GM12892 (cell line): ENCODE measurements around the gene DNMT3A. TPM values are rescaled to one million over a fixed set of nuclear protein-coding genes. Genes with fewer than 3 reads are reported as not detected.

Experiments
- DNase-seq: peaks from one replicate; pipeline ENCODE4 v3.0.0; 2011; ENCODE audit not compliant: insufficient read length
- FAIRE-seq: peaks from 2 replicates; lab custom pipeline; 2011; peaks lifted over from hg19 to GRCh38; lab: Jason Lieb, UNC
- POLR2A ChIP-seq: IDR thresholded peaks from 2 replicates; pipeline ENCODE4 v1.6.1; 2011; ENCODE audit warnings: low read depth, low read length, control low read depth
- POLR2AphosphoS5 ChIP-seq: IDR thresholded peaks from 2 replicates; pipeline ENCODE4 v1.6.1; 2011; ENCODE audit warnings: low read depth, low read length, control low read depth
- TAF1 ChIP-seq: IDR thresholded peaks from 2 replicates; pipeline ENCODE4 v1.6.1; 2011; ENCODE audit warnings: low read depth, mild to moderate bottlenecking, control low read depth, low read length, borderline replicate concordance
- polyA plus RNA-seq: library from polyadenylated mRNA; unstranded; fragments of >200 nt; gene quantifications from one replicate; pipeline ENCODE4 v1.2.1, GENCODE V29; 2012; ENCODE audit warnings: missing spikeins, inconsistent platforms; ENCODE audit not compliant: missing spikeins

Gene DNMT3A
- 16.1 TPM for polyA plus RNA-seq

DNA sequence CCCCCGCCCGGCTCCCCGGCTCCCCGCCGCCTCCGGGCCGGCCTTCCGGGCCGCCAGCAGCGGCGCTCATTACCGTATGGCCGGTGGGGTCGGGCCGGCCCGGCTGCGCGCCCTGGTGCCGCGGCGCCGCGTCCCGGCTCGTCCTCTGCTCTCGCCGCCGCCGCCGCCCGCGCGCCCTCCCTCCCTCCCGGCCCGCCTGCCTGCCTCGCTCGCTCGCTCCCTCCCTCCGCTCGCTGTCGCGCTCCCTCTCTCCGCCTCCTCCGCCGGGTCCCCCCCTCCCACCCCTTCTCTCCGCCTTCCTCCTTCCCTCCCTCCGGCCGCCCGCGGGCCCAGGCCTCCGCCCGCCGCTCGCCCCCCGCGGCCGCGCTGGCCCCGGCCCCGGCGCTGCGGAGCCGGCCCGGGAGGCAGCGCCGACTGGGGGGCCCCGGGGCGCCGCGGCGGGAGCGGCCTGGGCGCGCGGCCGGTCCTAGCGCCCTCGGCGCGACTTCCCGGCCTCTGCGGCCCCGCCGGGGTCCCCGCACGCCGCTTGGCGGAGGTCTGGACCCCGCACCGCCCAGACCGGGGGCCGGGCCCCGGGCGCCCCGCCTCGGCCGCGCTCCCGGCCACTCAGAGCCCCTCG lies at the start of gene DNMT3A:
TSS of gene DNMT3A (minus strand) at position 173 of the 619 bp plus-strand sequence. CDS start 27,941 bp downstream, outside the sequence.
- peak; percentile 72 for DNase-seq
- FAIRE-seq: peak; percentile 70
- TF ChIP-seq POLR2AphosphoS5 (no peak), POLR2A (no peak), TAF1 (no peak)

DNA sequence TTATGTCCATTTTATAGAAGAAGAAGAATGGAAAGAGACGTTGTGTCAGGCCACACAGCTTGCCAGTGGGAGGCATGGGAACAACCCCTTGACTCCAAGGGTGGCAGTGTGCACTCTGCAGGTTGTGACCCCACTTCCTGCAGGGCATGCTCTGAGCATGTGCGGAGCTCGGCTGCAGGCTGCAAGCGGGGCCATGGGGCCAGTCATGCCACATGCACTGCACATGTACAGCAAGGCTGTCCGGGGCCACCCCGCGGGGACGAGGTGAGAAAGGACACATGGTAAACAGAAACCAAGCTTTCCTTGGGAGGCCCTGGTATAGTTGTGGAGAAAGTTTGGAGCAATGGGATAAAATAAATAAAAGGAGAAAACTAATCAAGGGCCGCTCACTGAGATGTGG lies 47.4 kb upstream of the DNMT3A start:
- FAIRE-seq: peak; percentile 30
- DNase-seq: no peak
- TF ChIP-seq TAF1 (no peak), POLR2A (no peak), POLR2AphosphoS5 (no peak)

DNA sequence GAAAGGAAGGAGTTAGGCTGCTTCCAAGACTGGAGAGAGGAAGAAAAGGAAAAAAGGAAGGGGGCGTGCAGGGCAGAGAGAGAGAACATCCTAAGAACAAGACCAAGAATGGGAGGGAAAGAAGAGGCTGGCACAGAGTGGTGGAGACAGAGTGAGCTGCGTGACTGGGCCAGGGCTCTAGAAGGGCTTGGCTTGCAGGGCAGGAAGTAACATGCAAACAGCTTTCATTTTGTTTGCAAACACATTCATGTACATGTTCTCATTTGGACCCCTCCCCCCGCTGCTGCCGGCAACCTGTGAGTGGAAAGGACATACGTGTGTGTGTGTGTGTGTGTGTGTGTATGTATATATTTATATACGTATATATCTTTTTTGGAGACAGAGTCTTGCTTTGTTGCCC lies 46.8 kb upstream of the DNMT3A start:
- DNase-seq: no peak
- TF ChIP-seq POLR2AphosphoS5: no peak
- no peak for TF ChIP-seq TAF1
- TF ChIP-seq POLR2A: no peak
- FAIRE-seq: no peak

DNA sequence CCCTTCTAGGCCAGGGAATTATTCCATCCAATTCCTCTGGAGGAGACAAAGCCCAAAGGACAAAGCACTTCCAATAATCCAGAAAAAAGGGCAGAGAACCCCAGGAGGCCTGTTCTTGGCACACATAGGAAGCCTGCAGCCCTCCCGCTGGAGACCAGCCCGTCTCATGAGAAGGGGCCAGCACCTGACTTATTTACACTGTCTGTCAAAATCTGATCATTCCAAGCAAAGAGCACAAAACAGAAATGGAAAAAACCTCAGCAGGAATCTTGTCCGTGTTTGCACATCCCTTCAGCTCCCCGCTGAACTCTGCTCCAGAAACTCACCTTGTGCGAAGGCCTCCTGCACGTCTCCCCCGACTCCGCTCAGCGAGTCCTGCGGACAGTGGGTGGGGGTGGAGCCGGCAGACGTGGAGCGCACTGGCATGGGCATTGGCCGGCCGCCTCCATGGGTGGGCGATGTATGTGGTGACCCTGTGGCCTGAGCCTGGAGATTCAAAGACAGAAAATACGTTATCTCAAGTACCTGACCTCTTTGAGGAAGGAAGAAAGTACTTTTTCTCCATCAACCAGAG lies 46.2 kb upstream of the DNMT3A start:
- DNase-seq (no peak), FAIRE-seq (no peak)
- TF ChIP-seq POLR2AphosphoS5: no peak
- TF ChIP-seq TAF1: no peak
- no peak for TF ChIP-seq POLR2A

DNA sequence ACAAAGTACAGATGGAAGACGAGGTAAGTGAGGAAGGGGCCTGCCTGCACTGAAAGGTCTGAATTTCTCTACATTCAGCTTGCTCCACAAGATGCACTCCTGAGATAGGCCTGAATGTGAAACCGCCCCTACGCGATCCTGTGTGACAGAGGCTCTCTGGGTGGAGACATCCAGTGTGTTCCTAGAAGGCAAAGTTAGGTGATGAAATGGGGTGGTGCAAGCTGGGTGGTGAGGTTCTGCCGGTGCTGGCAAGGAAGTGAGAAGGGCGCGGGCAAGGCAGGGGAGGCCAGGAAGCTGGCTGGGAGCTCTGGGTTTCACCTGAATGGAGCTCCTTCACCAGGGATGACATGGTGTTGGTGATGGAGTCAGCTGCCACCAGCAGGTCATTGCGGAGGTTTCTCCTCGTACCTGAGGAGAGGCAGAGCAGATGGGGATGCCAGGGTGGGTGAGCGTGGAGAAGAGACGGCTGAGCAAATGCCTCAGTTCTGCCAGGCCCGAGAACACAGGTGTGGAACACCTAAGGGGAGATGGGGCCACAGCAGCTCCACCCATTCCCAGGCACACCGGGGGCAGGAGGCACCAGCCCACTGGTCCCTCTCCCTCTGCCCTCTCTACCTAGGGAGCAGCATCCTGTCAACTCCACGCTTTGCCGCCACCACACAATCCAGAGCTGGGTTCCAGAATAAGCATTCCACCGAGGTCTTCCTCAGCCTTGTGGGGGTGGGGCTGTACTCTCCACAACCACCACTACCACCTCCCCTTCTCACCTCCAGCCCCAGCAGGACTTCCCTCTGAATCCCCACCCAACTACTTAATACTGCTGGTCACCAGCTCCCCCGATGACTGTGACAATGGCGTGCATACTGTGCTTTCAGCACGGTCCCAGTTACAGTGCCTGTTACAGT lies 45.5 kb upstream of the DNMT3A start:
- FAIRE-seq (no peak), DNase-seq (no peak)
- no peak for TF ChIP-seq POLR2AphosphoS5
- no peak for TF ChIP-seq POLR2A
- TF ChIP-seq TAF1: no peak

DNA sequence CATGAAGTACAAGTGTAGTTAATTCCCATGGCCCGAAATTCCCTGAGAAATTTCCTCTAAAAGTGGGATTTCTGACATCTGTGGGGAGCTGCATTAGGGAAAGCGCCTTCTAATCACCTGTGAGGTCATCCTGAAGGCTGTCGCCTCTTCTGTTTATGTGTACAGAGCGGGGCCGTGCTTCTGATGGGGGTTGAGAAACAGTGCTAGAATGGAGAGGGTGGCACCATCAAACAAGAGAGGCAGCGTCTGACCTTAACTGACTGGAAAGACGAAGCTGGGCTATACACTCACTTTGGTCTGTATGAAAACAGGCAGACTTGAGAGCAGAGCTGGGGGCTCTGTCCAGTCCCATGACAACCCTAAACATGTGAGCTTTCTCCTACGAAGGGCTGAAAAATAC lies 44.2 kb upstream of the DNMT3A start:
- DNase-seq: no peak

DNA sequence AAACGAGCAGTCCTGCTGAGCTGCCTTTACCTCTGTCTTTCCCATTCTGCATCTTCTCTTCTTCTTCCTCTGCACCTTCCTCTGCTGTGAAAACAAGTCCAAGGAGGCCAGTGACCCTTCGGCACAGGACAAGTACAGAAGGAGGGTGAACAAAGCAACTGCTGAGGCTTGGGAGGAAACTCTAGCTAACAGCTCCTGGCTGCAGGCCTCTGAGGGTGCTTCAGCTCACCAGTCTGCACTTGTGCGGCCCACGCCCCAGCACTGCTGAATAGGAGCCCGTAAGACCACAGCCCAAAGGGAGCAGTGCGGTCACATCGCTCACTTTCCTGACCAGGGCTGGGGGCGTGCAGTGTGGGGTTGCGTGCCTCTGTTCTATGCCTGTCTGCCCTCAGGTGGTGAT lies 42.1 kb upstream of the DNMT3A start:
- DNase-seq (no peak), FAIRE-seq (no peak)
- TF ChIP-seq POLR2AphosphoS5 (no peak), POLR2A (no peak), TAF1 (no peak)

More for the DNA sequence above, 44.2 kb upstream of the DNMT3A start:
- no peak for TF ChIP-seq POLR2AphosphoS5
- no peak for TF ChIP-seq POLR2A
- FAIRE-seq: no peak

DNA sequence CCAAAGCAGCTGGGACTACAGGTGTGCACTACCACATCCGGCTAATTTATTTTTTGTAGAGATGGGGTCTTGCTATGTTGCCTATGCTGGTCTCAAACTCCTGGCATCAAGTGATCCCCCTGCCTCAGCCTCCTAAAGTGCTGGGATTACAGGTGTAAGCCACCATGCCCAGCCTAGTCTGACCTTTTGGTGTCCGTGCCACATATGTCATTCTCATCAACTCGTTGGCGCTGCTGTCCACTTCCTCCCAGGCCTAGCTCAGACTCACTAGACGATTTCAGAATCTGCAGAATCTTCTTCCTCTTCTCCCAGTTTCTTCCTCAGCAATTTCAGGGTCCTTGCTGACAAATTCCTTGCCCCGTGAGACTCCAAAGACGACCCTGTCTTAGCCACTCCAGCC lies 39.8 kb upstream of the DNMT3A start:
- FAIRE-seq (no peak), DNase-seq (no peak)
- no peak for TF ChIP-seq TAF1
- no peak for TF ChIP-seq POLR2A
- TF ChIP-seq POLR2AphosphoS5: no peak

DNA sequence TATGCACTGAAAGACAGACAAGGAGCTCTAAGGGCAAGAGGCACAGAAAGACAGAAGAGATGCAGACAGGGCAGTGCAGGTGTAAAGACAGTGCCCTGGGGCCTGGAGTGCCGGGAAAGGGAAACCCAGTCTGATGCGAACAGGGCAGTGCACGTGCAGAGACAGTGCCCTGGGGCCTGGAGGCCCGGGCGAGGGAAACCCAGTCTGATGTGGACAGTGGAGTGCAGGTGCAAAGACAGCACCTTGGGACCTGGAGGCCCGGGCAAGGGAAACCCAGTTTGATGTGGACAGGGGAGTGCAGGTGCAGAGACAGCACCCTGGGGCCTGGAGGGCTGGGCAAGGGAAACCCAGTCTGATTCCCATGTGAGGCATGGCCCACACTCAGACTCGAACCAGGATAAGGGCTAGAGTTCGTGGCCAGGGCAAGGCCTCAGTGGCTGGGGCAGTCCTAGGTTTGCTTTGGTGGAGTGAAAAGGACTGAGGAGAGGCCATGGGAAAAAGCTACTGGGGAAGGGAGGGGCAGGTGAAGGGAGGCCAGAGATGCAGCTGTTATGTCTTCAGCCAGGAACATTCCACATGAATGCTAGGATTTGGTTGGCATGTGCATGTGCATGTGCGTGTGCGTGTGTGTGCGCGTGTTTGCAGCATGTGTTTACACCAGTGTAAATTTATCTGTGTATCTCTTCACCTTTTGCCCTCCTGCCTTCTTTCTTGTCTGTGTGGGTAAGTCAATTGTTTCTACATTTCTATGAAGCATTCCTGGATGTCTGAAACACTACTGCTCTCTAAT lies 39.1 kb upstream of the DNMT3A start:
- FAIRE-seq (no peak), DNase-seq (no peak)
- TF ChIP-seq POLR2AphosphoS5: no peak
- TF ChIP-seq POLR2A: no peak
- TF ChIP-seq TAF1: no peak

DNA sequence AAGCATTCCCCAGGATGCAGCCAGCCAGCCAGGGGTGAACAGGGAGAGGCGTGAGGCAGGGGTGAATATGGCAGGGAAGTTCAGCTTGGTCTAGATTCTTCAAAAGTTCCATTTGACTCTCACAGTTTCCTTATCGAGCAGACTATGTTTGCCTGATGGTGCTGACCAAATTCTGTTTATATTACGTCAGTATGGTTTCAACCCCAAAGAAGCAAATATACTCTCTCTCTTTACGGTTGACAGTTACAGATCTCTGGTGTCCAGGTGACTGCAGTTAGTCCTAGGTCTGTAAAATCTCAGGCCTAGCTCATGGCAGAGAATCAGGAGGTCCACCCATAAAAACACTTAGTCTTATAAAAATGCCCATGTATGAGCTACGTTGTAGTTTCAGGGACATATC lies 38.3 kb upstream of the DNMT3A start:
- no peak for TF ChIP-seq TAF1
- TF ChIP-seq POLR2AphosphoS5: no peak
- TF ChIP-seq POLR2A: no peak
- no peak for DNase-seq
- FAIRE-seq: no peak

DNA sequence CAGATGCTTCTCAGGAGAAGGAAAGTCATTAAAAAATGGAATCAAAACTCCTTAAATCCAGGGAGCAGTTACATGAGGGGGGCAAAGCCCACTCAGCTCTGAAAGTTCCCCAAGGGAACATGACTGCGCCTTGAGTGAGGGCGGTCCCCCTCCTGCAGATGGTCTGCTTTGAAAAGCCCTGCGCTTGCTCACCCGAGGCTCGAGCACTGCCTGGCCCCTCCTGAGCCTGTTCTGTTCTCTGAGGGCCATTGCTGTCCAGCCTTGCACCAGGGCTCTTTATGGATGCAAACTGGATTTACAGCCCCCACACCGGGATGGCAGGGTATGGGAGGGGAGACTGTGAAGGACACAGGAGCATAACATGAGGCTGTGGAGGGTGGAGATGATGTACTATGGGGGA lies 37.8 kb upstream of the DNMT3A start:
- FAIRE-seq: no peak
- TF ChIP-seq POLR2AphosphoS5 (no peak), POLR2A (no peak), TAF1 (no peak)
- no peak for DNase-seq
